ENCODE results near the gene VANGL2.

VANGL2 gene

DNA sequence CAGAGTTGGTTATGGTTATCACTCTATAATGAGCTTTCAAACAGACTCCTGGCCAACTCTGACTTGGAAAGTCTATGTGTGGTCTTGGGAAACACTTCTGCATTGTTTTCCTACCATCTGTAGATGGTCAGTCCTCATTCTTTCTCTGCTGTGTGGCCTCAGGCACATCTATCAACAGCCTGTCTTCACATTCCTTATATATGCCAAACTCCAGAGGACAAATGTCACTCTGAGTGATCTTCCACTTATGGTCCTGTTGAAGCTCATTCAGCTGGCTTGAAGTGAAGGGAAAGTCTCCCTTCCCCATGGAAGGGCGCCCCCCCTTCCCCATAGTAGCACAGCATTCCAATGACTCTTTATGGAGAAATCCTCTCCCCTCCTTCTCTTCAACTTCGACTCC, 58.7 kb downstream of the VANGL2 start:
- no peak for DNase-seq

DNA sequence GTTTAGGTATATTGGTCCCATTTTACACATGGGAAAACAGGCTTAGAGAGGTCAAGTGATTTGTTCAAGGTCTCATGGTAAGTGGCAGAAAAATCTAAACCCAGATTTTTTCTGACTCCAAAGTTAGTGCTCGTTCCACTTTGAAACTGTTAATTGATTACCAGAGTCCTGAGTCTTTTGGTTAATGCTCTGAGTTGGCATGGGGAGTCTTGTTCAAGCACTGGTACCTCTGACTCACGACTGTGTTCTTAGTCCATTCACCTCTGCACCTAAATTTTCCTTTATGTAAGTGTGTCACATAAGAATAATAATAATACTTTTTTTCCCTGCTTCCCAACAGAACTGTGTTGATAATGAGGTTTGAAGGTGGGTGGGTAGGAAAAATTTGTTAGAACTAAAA, 59.3 kb downstream of the VANGL2 start:
- DNase-seq: no peak

DNA sequence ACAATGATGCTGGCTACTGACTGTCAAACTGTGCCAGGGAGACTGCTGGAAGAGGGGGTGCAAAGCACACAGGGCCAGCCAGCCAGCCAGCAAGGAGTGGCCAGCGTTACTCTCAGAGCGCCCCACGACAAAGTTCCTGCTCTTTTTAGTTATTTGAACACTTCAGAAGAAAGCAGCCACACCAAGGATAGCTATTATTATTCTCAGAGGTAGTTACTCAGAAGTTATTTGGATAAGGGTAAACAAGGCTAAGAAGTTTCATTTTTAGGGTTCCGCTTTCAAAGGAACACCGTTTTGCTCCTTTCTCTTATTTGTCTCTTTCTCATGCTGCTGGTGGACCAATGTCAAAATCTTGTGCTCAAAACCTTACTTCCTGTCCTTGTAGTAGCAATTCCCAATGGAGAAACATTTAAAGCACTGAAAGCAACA, 59.9 kb downstream of the VANGL2 start:
- no peak for DNase-seq

DNA sequence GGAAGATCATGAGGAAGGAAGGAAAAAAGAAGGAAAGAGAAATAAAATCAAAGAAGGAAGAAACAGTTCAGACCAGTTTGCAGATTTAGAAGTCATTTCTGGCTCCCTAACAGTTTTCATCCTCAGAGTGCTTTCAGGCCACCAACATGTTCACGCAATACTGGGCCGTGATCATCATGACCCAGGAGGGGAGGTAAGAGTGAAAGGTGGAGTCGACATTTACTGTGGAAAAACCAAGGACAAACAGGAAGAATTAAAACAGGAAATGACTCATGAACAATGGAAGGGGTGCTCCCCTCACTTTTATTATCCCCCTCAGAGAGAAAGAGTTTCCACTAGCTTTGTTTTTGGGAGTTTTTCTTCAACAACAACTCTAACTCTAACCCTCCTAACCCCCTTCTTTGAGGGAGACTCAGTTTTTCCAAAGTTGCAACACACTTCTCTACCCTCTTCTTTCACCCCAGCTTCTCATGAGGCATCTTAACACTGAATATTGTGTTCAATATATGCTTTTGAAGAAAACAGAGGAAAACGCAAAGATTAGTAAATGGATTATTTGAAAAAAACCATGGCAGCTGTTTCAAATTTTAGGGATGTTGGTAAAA, 60.4 kb downstream of the VANGL2 start:
- DNase-seq: no peak

DNA sequence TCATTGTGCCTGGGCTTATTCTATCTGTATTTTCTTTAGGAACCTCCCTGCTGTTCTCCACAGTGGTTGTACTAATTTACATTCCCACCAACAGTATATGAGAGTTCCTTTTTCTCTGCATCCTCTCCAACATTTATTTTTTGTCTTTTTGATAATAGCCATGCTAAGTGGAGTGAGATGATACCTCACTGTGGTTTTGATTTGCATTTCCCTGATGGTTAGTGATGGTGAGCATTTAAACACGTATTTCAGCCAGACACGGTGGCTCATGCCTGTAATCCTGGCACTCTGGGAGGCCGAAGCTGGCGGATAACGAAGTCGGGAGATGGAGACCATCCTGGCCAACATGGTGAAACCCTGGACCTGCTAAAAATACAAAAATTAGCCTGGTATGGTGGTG, 64.8 kb downstream of the VANGL2 start:
- no peak for DNase-seq

DNA sequence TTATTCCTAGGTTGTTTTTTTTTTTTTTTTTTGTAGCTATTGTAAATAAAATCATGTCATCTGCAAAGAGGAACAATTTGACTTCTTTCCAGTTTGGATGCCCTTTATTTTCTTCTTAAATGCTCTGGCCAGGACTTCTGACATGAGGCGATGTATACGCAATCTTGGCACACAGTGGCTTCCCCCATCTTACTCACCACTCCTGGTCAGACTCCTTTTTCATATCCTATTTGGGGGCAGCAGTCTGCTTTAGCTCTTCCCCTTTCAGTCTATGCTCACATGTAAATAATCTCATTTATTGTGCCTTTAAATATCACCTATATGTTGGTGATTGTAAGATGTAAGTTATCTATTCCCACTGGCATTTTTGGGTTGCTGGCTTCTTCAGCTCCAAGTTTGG, 66.6 kb downstream of the VANGL2 start:
- DNase-seq: no peak

DNA sequence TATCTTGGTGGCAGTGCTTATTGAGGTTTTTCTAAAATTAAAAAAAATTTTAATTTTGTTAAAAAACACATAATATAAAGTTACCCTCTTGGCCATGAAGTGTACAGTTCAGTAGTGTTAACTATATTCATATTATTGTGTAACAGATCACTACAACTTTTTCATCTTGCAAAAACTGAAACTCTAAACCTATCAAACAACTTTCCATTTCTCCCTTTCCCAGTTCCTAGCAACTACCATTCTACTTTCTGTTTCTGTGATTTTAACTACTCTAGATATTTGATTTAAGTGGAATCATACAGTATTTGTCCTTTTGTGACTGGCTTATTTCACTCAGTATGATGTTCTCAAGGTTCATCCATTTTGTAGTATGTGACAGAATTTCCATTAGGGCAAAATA, 67.2 kb downstream of the VANGL2 start:
- DNase-seq: no peak

DNA sequence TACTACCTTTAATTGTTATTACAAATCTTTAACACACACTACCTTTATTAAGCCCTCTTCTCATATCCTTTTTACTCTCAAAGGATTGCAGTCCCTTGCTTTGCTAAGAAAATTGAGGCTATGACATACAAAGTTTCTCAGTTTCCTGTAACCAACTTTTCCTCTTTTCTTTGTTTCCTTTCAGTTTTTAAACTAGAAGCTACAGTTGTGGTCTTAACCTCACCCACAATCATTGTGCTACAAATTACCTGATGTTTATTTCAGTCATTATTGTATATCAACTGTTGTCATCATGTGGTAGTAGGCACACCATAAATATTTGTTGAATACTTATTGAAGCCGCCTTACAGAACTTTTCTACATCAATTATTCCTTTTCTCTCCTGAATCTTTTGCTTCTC, 70.9 kb downstream of the VANGL2 start:
- no peak for DNase-seq

DNA sequence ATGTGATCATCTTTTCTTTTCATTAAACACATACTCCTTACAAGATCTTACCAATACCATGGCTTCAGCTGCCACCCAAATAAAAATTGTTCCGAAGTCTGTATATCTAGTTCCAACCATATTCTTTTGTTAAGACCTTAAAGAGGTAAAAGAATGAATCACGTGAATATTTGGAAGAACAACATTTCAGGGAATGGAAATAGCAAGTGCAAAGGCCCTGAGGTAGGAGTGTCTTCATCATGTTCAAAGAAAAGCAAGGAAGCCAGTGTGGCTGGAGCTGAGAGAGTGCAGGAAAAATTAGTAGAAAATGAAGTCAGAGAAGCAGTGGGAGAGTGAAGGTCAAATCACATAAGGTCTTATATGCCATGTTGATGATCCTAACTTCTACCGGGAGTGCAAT, 71.7 kb downstream of the VANGL2 start:
- DNase-seq: no peak

DNA sequence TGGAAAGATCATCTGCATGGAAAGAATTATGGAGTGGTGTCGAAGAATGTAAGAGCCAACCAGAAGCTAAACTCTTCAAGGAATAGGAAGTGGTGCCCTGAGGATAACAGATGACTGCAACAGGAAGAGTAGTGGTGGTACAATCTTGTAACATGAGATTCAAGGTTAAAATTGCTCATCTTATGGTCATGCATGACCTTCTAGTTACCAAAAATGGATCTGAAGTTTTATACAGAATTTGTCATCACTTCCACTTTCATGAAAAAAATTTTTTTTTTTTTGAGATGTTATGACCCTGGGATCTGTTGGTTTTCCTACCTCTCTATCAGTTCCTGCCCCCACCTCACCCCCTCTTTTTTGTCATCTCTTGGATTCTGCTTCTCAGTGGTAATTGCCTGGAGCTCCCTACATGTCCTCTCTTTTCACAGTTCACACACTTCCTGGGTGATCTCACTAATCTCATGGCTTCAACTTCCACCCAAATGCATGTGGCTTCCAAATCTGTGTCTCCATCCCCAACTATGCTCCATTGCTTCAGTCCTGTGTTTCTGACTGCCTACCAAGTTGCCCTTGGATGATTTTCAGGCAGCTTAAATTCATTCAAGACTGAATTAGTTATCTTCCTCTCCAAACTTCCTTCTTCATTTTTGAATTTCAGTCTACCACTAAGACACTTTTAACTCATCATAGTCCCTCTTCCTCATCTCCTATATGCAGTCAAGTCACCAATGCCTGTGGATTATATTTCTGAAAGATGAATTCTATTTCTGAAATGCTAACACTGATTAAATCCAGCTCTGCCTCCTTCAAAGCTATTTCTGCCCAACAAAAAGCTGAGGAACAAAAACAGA, 74.3 kb downstream of the VANGL2 start:
- no peak for DNase-seq
